Activated CD8-positive, alpha-beta T cell treated with anti-CD3 and anti-CD28 coated beads for 36 hours (primary cell): ENCODE measurements around the gene VPS35L. TPM values are rescaled to one million over a fixed set of nuclear protein-coding genes. Genes with fewer than 3 reads are reported as not detected.

Experiments used
- ATAC-seq: fragments of 200-7000 bp; cut with Tn5 transposase; one replicate; pipeline ENCODE4 v1.10.0; 2021; ENCODE audit warnings: mild to moderate bottlenecking, moderate library complexity
- CTCF ChIA-PET: fragments of 350-600 bp; sonication (Branson Sonifier 250); formaldehyde crosslinking; loops from one replicate; lab custom pipeline; 2021; ENCODE audit warnings: antibody characterized with exemption; lab: Charles Lee
- POLR2A ChIA-PET: fragments of 350-600 bp; sonication (Branson Sonifier 250); formaldehyde crosslinking; loops from one replicate; lab custom pipeline; 2021; ENCODE audit warnings: antibody characterized with exemption; lab: Charles Lee
- DNase-seq: peaks from one replicate; pipeline ENCODE4 v3.0.0-alpha.2; 2020
- H3K27ac Mint-ChIP-seq: one replicate; pipeline ENCODE4 v1.8.0; 2021; ENCODE audit warnings: mild to moderate bottlenecking, mixed read lengths
- H3K27me3 Mint-ChIP-seq: one replicate; pipeline ENCODE4 v1.8.0; 2021; ENCODE audit warnings: mixed read lengths
- H3K36me3 Mint-ChIP-seq: one replicate; pipeline ENCODE4 v1.8.0; 2021; ENCODE audit warnings: low read depth, mixed read lengths
- H3K4me1 Mint-ChIP-seq: one replicate; pipeline ENCODE4 v1.8.0; 2021; ENCODE audit warnings: low read depth, mixed read lengths
- H3K4me3 Mint-ChIP-seq: one replicate; pipeline ENCODE4 v1.8.0; 2021; ENCODE audit warnings: mild to moderate bottlenecking, moderate library complexity, mixed read lengths
- H3K9me3 Mint-ChIP-seq: one replicate; pipeline ENCODE4 v1.8.0; 2021; ENCODE audit warnings: mixed read lengths
- intact Hi-C: fragments of 100-400 bp; cut with micrococcal nuclease; formaldehyde crosslinking; loops from one replicate; pipeline ENCODE4 v1.10.0; 2022
- total RNA-seq, 2 experiments: library from RNA; stranded (reverse); gene quantifications; one replicate each; pipeline ENCODE4 v1.2.3, GENCODE V29; 2021
- TF ChIP-seq, protein P1 (sequence below): fragments of 200-600 bp; IDR thresholded peaks from one replicate; pipeline ENCODE4 v1.8.0; 2022; ENCODE audit warnings: antibody characterized with exemption, mild to moderate bottlenecking

The VPS35L gene, protein sequence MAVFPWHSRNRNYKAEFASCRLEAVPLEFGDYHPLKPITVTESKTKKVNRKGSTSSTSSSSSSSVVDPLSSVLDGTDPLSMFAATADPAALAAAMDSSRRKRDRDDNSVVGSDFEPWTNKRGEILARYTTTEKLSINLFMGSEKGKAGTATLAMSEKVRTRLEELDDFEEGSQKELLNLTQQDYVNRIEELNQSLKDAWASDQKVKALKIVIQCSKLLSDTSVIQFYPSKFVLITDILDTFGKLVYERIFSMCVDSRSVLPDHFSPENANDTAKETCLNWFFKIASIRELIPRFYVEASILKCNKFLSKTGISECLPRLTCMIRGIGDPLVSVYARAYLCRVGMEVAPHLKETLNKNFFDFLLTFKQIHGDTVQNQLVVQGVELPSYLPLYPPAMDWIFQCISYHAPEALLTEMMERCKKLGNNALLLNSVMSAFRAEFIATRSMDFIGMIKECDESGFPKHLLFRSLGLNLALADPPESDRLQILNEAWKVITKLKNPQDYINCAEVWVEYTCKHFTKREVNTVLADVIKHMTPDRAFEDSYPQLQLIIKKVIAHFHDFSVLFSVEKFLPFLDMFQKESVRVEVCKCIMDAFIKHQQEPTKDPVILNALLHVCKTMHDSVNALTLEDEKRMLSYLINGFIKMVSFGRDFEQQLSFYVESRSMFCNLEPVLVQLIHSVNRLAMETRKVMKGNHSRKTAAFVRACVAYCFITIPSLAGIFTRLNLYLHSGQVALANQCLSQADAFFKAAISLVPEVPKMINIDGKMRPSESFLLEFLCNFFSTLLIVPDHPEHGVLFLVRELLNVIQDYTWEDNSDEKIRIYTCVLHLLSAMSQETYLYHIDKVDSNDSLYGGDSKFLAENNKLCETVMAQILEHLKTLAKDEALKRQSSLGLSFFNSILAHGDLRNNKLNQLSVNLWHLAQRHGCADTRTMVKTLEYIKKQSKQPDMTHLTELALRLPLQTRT
- 10 to 100 TPM; 32.1 to 34.8 TPM for total RNA-seq

GRCh38 chr16:19555186-19555937 is at the start of gene VPS35L:
Gene VPS35L, plus strand, starts transcription at chr16:19555703. Its CDS starts 27 bp downstream, at chr16:19555730.
- Mint-ChIP-seq H3K9me3 (no peaks in the 10 kb centered on the region), H3K36me3 (peaks cover 10% of the 10 kb centered on the region), H3K27ac (peak within 1 kb of the TSS; percentile 79), H3K27me3 (no peaks in the 10 kb centered on the region), H3K4me1 (peaks cover 15% of the 10 kb centered on the region), H3K4me3 (peak within 1 kb of the TSS; percentile 85)
- CTCF ChIA-PET: interaction anchor here (0.9 to 6.6 kb wide), 18 partner anchors 10 to 829 kb away, joined by 3 to 47 read pairs (median 4); partner anchors contain the start of genes CCP110, COQ7, GDE1 and GPRC5B
- POLR2A ChIA-PET: interaction anchor here (0.7 to 4.7 kb wide), 13 partner anchors 9 to 765 kb away, joined by 3 to 21 read pairs (median 4); partner anchors contain the start of genes CCP110, GDE1, IQCK and KNOP1
- TF ChIP-seq, protein P1, sequence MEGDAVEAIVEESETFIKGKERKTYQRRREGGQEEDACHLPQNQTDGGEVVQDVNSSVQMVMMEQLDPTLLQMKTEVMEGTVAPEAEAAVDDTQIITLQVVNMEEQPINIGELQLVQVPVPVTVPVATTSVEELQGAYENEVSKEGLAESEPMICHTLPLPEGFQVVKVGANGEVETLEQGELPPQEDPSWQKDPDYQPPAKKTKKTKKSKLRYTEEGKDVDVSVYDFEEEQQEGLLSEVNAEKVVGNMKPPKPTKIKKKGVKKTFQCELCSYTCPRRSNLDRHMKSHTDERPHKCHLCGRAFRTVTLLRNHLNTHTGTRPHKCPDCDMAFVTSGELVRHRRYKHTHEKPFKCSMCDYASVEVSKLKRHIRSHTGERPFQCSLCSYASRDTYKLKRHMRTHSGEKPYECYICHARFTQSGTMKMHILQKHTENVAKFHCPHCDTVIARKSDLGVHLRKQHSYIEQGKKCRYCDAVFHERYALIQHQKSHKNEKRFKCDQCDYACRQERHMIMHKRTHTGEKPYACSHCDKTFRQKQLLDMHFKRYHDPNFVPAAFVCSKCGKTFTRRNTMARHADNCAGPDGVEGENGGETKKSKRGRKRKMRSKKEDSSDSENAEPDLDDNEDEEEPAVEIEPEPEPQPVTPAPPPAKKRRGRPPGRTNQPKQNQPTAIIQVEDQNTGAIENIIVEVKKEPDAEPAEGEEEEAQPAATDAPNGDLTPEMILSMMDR: peak; percentile 73
- ATAC-seq: peak; percentile 95
- intact Hi-C loops: loop anchor here (5.0 kb wide), 1 partner anchor 162 kb away; the partner anchor contains the start of genes IQCK and KNOP1
- DNase-seq: peak; percentile 96

DNA sequence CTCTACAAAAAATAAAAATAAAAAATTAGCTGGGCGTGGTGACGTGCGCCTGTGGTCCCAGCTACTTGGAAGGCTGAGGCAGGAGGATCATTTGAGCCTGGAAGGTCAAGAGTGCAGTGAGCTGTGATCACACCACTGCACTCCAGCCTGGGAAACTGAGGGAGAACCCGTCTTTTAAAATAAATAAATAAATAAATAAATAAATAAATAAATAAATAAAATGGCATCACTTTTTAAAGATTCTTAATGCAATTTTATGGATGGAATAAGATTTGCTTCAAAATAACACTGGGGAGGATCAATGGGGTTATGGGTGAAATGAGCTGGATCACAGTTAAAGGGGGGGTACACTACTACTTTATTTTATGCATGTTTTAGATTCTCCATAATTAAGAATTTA is 48.5 kb upstream of the VPS35L start:
- no peaks in the 10 kb centered on the region for H3K9me3 Mint-ChIP-seq
- DNase-seq: no peak
- no peak for ATAC-seq
- no peak overlapping the region for H3K4me3 Mint-ChIP-seq
- TF ChIP-seq, protein P1: no peak
- H3K27me3 Mint-ChIP-seq: no peaks in the 10 kb centered on the region
- intact Hi-C loops: no loop called here
- H3K4me1 Mint-ChIP-seq: no peaks in the 10 kb centered on the region
- H3K36me3 Mint-ChIP-seq: peaks cover 30% of the 10 kb centered on the region
- POLR2A ChIA-PET: no interaction called here
- CTCF ChIA-PET: interaction anchor here (2.1 kb wide), 1 partner anchor 420 kb away, joined by 6 read pairs; no protein-coding TSS in a partner anchor
- no peak overlapping the region for H3K27ac Mint-ChIP-seq

DNA sequence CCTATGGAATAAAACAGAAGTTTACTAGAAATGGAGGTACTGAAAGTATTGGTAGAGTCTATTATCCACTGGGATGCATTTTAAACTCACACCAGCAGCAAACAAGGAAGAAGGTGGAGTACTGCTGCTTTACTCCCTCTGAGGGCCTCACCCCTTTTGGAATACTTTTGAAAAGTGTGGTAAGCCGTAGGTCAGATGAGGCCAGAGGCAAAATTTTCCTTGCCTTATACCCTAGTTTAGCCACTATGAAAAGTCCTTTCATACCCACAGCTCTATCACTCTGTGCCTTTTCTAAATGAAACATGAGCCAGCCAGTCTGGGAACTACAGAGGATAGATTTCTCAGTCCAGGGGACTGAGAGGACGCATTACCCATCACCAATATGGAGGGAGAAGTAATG is 47.6 kb upstream of the VPS35L start:
- Mint-ChIP-seq H3K9me3 (no peaks in the 10 kb centered on the region), H3K4me3 (no peak overlapping the region), H3K27ac (no peak overlapping the region), H3K4me1 (no peaks in the 10 kb centered on the region), H3K27me3 (no peaks in the 10 kb centered on the region), H3K36me3 (peaks cover 30% of the 10 kb centered on the region)
- TF ChIP-seq, protein P1: no peak
- ChIA-PET POLR2A (no interaction called here), CTCF (interaction anchor here (2.1 kb wide), 1 partner anchor 421 kb away, joined by 6 read pairs; no protein-coding TSS in a partner anchor)
- ATAC-seq: no peak
- DNase-seq: no peak
- intact Hi-C loops: no loop called here

GRCh38 chr16:19512297-19512696 is 43.2 kb upstream of the VPS35L start:
- no peak for DNase-seq
- Mint-ChIP-seq H3K36me3 (peaks cover 42% of the 10 kb centered on the region), H3K27ac (no peak overlapping the region), H3K4me1 (peaks cover 21% of the 10 kb centered on the region), H3K9me3 (no peaks in the 10 kb centered on the region), H3K4me3 (no peak overlapping the region), H3K27me3 (no peaks in the 10 kb centered on the region)
- CTCF ChIA-PET: interaction anchor here (0.9 to 1.7 kb wide), 3 partner anchors 10 to 71 kb away, joined by 3 to 9 read pairs (median 4); partner anchors contain the start of gene VPS35L
- ATAC-seq: no peak
- intact Hi-C loops: no loop called here
- POLR2A ChIA-PET: no interaction called here
- TF ChIP-seq, protein P1: no peak
